WTC11 (cell line): ENCODE results near the gene ERC1. TPM values are rescaled to one million over a fixed set of nuclear protein-coding genes. Genes with fewer than 3 reads are reported as not detected.
A peak's percentile ranks its signal among the peaks of the same experiment; 100 is the strongest.

Source experiments
- ATAC-seq: fragments of 200-7000 bp; cut with Tn5 transposase; 2 replicates; pipeline ENCODE4 v1.10.0; 2021; ENCODE audit warnings: mild to moderate bottlenecking, moderate library complexity
- CTCF ChIA-PET: fragments of 300-600 bp; sonication (Branson Sonifier 250); formaldehyde crosslinking; loops from one replicate; lab custom pipeline; 2021; ENCODE audit warnings: antibody characterized with exemption; lab: Charles Lee
- POLR2A ChIA-PET: fragments of 350-600 bp; sonication (Branson Sonifier 250); formaldehyde crosslinking; loops from one replicate; lab custom pipeline; 2021; ENCODE audit warnings: antibody characterized with exemption; lab: Charles Lee
- DNase-seq: peaks from one replicate; pipeline ENCODE4 v3.0.0; 2021; ENCODE audit warnings: low spot score
- H3K27ac Mint-ChIP-seq: 2 replicates; pipeline ENCODE4 v1.8.0; 2021; ENCODE audit warnings: mixed read lengths
- H3K27me3 Mint-ChIP-seq: 2 replicates; pipeline ENCODE4 v1.8.0; 2021; ENCODE audit warnings: low read depth, mild to moderate bottlenecking, moderate library complexity, mixed read lengths
- H3K36me3 Mint-ChIP-seq: 2 replicates; pipeline ENCODE4 v1.8.0; 2021; ENCODE audit warnings: mixed read lengths
- H3K4me1 Mint-ChIP-seq: 2 replicates; pipeline ENCODE4 v1.8.0; 2022; ENCODE audit warnings: mixed read lengths
- H3K4me3 Mint-ChIP-seq: 2 replicates; pipeline ENCODE4 v1.8.0; 2021; ENCODE audit warnings: mild to moderate bottlenecking, moderate library complexity, mixed read lengths
- H3K9me3 Mint-ChIP-seq: 2 replicates; pipeline ENCODE4 v1.8.0; 2021; ENCODE audit warnings: mixed read lengths
- AFF4 ChIP-seq: sonication (generic); formaldehyde crosslinking; IDR thresholded peaks from 2 replicates; pipeline ENCODE4 v1.8.1; 2023; ENCODE audit warnings: mild to moderate bottlenecking, missing genetic modification reagents, borderline replicate concordance
- ATF1 ChIP-seq: sonication (generic); formaldehyde crosslinking; IDR thresholded peaks from 2 replicates; pipeline ENCODE4 v1.8.1; 2023; ENCODE audit warnings: mild to moderate bottlenecking, moderate library complexity, missing genetic modification reagents
- IRF1 ChIP-seq: sonication (generic); formaldehyde crosslinking; IDR thresholded peaks from 2 replicates; pipeline ENCODE4 v1.8.0; 2023; ENCODE audit warnings: missing genetic modification reagents
- NFATC4 ChIP-seq: fragments of 250-450 bp; sonication (Bioruptor Pico); IDR thresholded peaks from 2 replicates; pipeline ENCODE4 v1.9.0; 2021; ENCODE audit warnings: mild to moderate bottlenecking
- NFE2L1 ChIP-seq: sonication (generic); formaldehyde crosslinking; IDR thresholded peaks from 2 replicates; pipeline ENCODE4 v1.8.1; 2023; ENCODE audit warnings: missing genetic modification reagents
- RORB ChIP-seq: fragments of 250-450 bp; sonication (Bioruptor Pico); IDR thresholded peaks from 2 replicates; pipeline ENCODE4 v1.9.0; 2021; ENCODE audit warnings: mild to moderate bottlenecking
- SOX15 ChIP-seq: fragments of 250-450 bp; sonication (Bioruptor Pico); IDR thresholded peaks from 2 replicates; pipeline ENCODE4 v1.9.0; 2021; ENCODE audit warnings: mild to moderate bottlenecking
- ZMAT4 ChIP-seq: fragments of 250-450 bp; sonication (Bioruptor Pico); IDR thresholded peaks from 2 replicates; pipeline ENCODE4 v1.9.0; 2021; ENCODE audit warnings: mild to moderate bottlenecking
- ZNF138 ChIP-seq: sonication (generic); formaldehyde crosslinking; conservative IDR thresholded peaks from 2 replicates; pipeline ENCODE4 v1.8.1; 2022; ENCODE audit warnings: mild to moderate bottlenecking, moderate library complexity, missing genetic modification reagents
- ZNF263 ChIP-seq: sonication (generic); formaldehyde crosslinking; IDR thresholded peaks from 2 replicates; pipeline ENCODE4 v1.8.1; 2022; ENCODE audit warnings: low read depth, mild to moderate bottlenecking, moderate library complexity, missing genetic modification reagents
- ZNF396 ChIP-seq: fragments of 250-450 bp; sonication (Bioruptor Pico); IDR thresholded peaks from 2 replicates; pipeline ENCODE4 v1.8.0; 2021; ENCODE audit warnings: mild to moderate bottlenecking, moderate library complexity, borderline replicate concordance
- ZNF425 ChIP-seq: fragments of 250-450 bp; sonication (Bioruptor Pico); conservative IDR thresholded peaks from 2 replicates; pipeline ENCODE4 v1.9.0; 2021; ENCODE audit warnings: mild to moderate bottlenecking
- total RNA-seq: library from RNA; stranded (reverse); gene quantifications from 3 replicates; pipeline ENCODE4 v1.2.3, GENCODE V29; 2021
- TF ChIP-seq, protein P1 (sequence below): sonication (generic); formaldehyde crosslinking; IDR thresholded peaks from 2 replicates; pipeline ENCODE4 v1.8.1; 2022; ENCODE audit warnings: low read depth, missing genetic modification reagents, borderline replicate concordance

The ERC1 gene
- total RNA-seq, 1 experiment from 2014 or later, result 47.5 TPM

DNA sequence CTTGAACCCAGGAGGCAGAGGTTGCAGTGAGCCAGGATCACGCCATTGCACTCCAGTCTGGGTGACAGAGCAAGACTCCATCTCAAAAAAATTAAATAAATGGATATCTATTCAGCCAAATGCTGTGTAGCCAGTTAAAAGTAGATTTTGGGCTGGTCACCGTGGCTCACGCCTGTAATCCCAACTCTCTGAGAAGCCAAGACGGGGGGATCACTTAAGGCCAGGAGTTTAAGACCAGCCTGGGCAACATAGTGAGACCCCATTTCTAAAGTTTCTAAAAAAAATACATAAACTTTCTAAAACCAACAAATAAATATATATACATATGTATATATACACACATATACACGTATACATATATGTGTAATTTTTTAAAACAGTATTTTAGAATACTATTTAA is 414.6 kb downstream of the ERC1 start:
- no peak for TF ChIP-seq RORB (CRISPR knock-in tag)
- TF ChIP-seq NFATC4 (CRISPR knock-in tag), result no peak
- TF ChIP-seq ZNF396 (CRISPR knock-in tag), result no peak
- no peak for TF ChIP-seq IRF1

DNA sequence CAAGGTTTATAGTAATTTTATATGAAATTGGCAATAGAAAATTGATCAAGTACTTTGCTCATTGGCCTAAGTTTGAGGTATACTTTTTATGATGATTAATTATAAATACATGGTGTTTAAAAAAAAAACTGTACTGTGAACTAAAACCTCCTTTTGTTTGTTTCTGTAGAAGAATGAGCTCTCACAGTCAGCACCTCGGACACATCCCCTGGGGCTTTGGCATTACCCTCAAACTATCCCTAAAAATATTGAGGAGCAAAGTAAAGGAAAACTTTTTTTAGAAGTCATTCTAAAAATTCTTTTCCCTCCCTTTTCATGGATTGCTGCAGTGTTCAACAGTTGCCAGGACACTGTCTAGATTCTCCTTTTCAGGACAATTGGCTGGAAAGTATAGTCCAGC is 419.8 kb downstream of the ERC1 start:
- DNase-seq (no peak), ATAC-seq (no peak)
- POLR2A ChIA-PET, result no interaction called here
- CTCF ChIA-PET, result no interaction called here
- Mint-ChIP-seq H3K27ac (no peak overlapping the region), H3K4me3 (no peak overlapping the region), H3K9me3 (no peaks in the 10 kb centered on the region), H3K36me3 (peaks cover 8% of the 10 kb centered on the region), H3K27me3 (peaks cover 22% of the 10 kb centered on the region), H3K4me1 (0 out of 2 replicates have a peak, but pooled peaks cover 4% of the 10 kb centered on the region)
- TF ChIP-seq ZNF396 (CRISPR knock-in tag) (no peak), SOX15 (CRISPR knock-in tag) (no peak), AFF4 (CRISPR knock-in tag) (no peak), ZNF138 (no peak), IRF1 (no peak), ZMAT4 (CRISPR knock-in tag) (no peak)
- TF ChIP-seq, protein P1, sequence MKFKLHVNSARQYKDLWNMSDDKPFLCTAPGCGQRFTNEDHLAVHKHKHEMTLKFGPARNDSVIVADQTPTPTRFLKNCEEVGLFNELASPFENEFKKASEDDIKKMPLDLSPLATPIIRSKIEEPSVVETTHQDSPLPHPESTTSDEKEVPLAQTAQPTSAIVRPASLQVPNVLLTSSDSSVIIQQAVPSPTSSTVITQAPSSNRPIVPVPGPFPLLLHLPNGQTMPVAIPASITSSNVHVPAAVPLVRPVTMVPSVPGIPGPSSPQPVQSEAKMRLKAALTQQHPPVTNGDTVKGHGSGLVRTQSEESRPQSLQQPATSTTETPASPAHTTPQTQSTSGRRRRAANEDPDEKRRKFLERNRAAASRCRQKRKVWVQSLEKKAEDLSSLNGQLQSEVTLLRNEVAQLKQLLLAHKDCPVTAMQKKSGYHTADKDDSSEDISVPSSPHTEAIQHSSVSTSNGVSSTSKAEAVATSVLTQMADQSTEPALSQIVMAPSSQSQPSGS (CRISPR knock-in tag), result no peak

More for the DNA sequence above, 414.6 kb downstream of the ERC1 start:
- ATAC-seq (no peak), DNase-seq (no peak)
- Mint-ChIP-seq H3K4me3 (no peak overlapping the region), H3K36me3 (peaks cover 8% of the 10 kb centered on the region), H3K9me3 (no peaks in the 10 kb centered on the region), H3K4me1 (no peaks in the 10 kb centered on the region), H3K27ac (no peak overlapping the region), H3K27me3 (no peaks in the 10 kb centered on the region)
- ChIA-PET CTCF (no interaction called here), POLR2A (no interaction called here)

GRCh38 chr12:1413930-1414329 is 422.9 kb downstream of the ERC1 start:
- no peaks in the 10 kb centered on the region for H3K9me3 Mint-ChIP-seq
- no peak overlapping the region for H3K27ac Mint-ChIP-seq
- H3K4me3 Mint-ChIP-seq, result no peak overlapping the region
- peak; percentile 30 for DNase-seq
- H3K4me1 Mint-ChIP-seq, result peaks cover 13% of the 10 kb centered on the region
- CTCF ChIA-PET, result interaction anchor here (1.0 kb wide), 1 partner anchor 296 kb away, joined by 6 read pairs; no protein-coding TSS in a partner anchor
- TF ChIP-seq ZNF263 (CRISPR knock-in tag) (no peak), ATF1 (CRISPR knock-in tag) (no peak), ZNF425 (CRISPR knock-in tag) (no peak), NFE2L1 (no peak)
- POLR2A ChIA-PET, result interaction anchor here (1.0 kb wide), 1 partner anchor 11 kb away, joined by 3 read pairs; no protein-coding TSS in a partner anchor
- H3K36me3 Mint-ChIP-seq, result peaks cover 16% of the 10 kb centered on the region
- peaks cover 54% of the 10 kb centered on the region for H3K27me3 Mint-ChIP-seq
- no peak; the same call in 1 of the 2 replicates for ATAC-seq
